ENCODE measurements around the gene TESK2. TPM values are rescaled to one million over a fixed set of nuclear protein-coding genes. Genes with fewer than 3 reads are reported as not detected.
A peak's percentile ranks its signal among the peaks of the same experiment; 100 is the strongest.

TESK2 gene
- total RNA-seq, 4 donors from 2014 or later = 16.5 to 30.5 (median 23.2) TPM

- Histone ChIP-seq H3K36me3 (peaks cover 0 to 4% (median 0%) of the 10 kb centered on the region in 3 donors), H3K4me1 (peaks cover 0 to 13% (median 2%) of the 10 kb centered on the region in 4 donors), H3K27ac (no peak overlapping the region), H3K27me3 (no peaks in the 10 kb centered on the region), H3K4me3 (no peak overlapping the region), H3K9me3 (no peaks in the 10 kb centered on the region)
- no peak for DNase-seq
- TF ChIP-seq CTCF (IDR thresholded peaks at IDR 0.05) (no peak), POLR2A (IDR thresholded peaks at IDR 0.05) (no peak)
Observed at GRCh38 chr1:45503462-45504360, 12.7 kb upstream of the TESK2 start.

GRCh38 chr1:45501505-45501859 is 10.5 kb upstream of the TESK2 start:
- H3K27me3 ChIP-seq = no peaks in the 10 kb centered on the region
- no peaks in the 10 kb centered on the region for H3K9me3 ChIP-seq
- TF ChIP-seq POLR2A (IDR thresholded peaks at IDR 0.05) = no peak
- DNase-seq = no peak
- peaks cover 0 to 14% (median 2%) of the 10 kb centered on the region in 4 donors for H3K4me1 ChIP-seq
- no peak overlapping the region for H3K4me3 ChIP-seq
- peak overlapping the region in 1 of 4 donors; percentile 35 for H3K27ac ChIP-seq
- H3K36me3 ChIP-seq = no peaks in the 10 kb centered on the region

- DNase-seq = peak in 1 of 3 donors; percentile 54
- H3K27ac ChIP-seq = peak overlapping the region in 3 of 4 donors; percentile 13 to 68 (median 66)
- H3K4me3 ChIP-seq = peak overlapping the region; percentile 44 to 72 (median 56)
- no peaks in the 10 kb centered on the region for H3K36me3 ChIP-seq
- H3K4me1 ChIP-seq = peaks cover 0 to 14% (median 2%) of the 10 kb centered on the region in 4 donors
- no peaks in the 10 kb centered on the region for H3K9me3 ChIP-seq
- TF ChIP-seq POLR2A (IDR thresholded peaks at IDR 0.05) = no peak
- no peak for TF ChIP-seq CTCF (IDR thresholded peaks at IDR 0.05)
- H3K27me3 ChIP-seq = no peaks in the 10 kb centered on the region
Observed at GRCh38 chr1:45499415-45499769, 8.4 kb upstream of the TESK2 start.

- H3K9me3 ChIP-seq = no peaks in the 10 kb centered on the region
- no peak overlapping the region for H3K4me3 ChIP-seq
- no peaks in the 10 kb centered on the region for H3K27me3 ChIP-seq
- DNase-seq = no peak
- peaks cover 0 to 14% (median 2%) of the 10 kb centered on the region in 4 donors for H3K4me1 ChIP-seq
- no peaks in the 10 kb centered on the region for H3K36me3 ChIP-seq
- no peak overlapping the region for H3K27ac ChIP-seq
- no peak for TF ChIP-seq POLR2A (IDR thresholded peaks at IDR 0.05)
- no peak for TF ChIP-seq CTCF (IDR thresholded peaks at IDR 0.05)
Observed at GRCh38 chr1:45498279-45498678, 7.3 kb upstream of the TESK2 start.

- Histone ChIP-seq H3K4me3 (no peak overlapping the region), H3K27ac (no peak overlapping the region), H3K4me1 (peaks cover 0 to 10% (median 0%) of the 10 kb centered on the region in 4 donors), H3K9me3 (no peaks in the 10 kb centered on the region), H3K27me3 (no peaks in the 10 kb centered on the region), H3K36me3 (no peaks in the 10 kb centered on the region)
- peak in 2 of 3 donors; percentile 62 to 82 for DNase-seq
- TF ChIP-seq POLR2A (IDR thresholded peaks at IDR 0.05) (no peak), CTCF (IDR thresholded peaks at IDR 0.05) (peak; percentile 29 to 85 (median 72))
Observed at GRCh38 chr1:45493116-45493697, 2.2 kb upstream of the TESK2 start.

- no peak for DNase-seq
- no peaks in the 10 kb centered on the region for H3K27me3 ChIP-seq
- H3K27ac ChIP-seq = no peak overlapping the region
- H3K36me3 ChIP-seq = no peaks in the 10 kb centered on the region
- peaks cover 0 to 10% (median 0%) of the 10 kb centered on the region in 4 donors for H3K4me1 ChIP-seq
- H3K9me3 ChIP-seq = no peaks in the 10 kb centered on the region
- TF ChIP-seq POLR2A (IDR thresholded peaks at IDR 0.05) (no peak), CTCF (IDR thresholded peaks at IDR 0.05) (no peak)
- no peak overlapping the region for H3K4me3 ChIP-seq
Observed at GRCh38 chr1:45492691-45493090, 1.7 kb upstream of the TESK2 start.

Data from Peyer's patch (tissue), 4 donors.